SK-N-MC (cell line): ENCODE results near the gene INTS15.

ENCODE experiments used
- EZH2 ChIP-seq: fragments of 200-600 bp; sonication (generic); IDR thresholded peaks from one replicate; pipeline ENCODE4 v1.6.1; 2017; ENCODE audit warnings: antibody characterized with exemption
- FOXP2 ChIP-seq: optimal IDR thresholded peaks from 2 replicates; pipeline ENCODE3; 2011; ENCODE audit warnings: mild to moderate bottlenecking, moderate library complexity; ENCODE audit not compliant: insufficient read depth; ENCODE audit errors: extremely low read length, control extremely low read depth
- POLR2AphosphoS5 ChIP-seq: IDR thresholded peaks from 2 replicates; pipeline ENCODE4 v1.6.1; 2012; ENCODE audit warnings: mild to moderate bottlenecking, low read depth, low read length, borderline replicate concordance

DNA sequence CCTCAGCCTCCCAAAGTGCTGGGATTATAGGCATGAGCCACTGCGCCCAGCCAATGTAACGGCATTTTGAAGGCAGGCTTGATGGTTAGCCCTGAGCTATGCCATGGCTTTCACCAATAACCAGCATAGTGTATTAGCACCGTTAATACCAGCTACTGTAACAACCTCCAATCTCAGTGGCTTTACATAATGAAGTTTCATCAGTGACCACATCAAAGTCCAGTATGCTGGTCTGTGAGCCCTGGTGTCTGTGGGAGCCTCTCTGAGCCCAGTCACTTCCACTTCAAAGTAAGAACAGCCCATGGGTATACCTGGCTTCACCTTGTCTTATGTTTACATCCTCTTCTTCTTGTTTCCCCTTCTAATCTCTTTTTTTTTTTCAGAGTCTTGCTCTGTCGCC lies 24.2 kb upstream of the INTS15 start:
- no peak for TF ChIP-seq POLR2AphosphoS5
- no peak for TF ChIP-seq EZH2
- no peak for TF ChIP-seq FOXP2
